HEK293 (cell line): ENCODE measurements around the gene FAM117B.

Experiments used
- CTCF ChIA-PET: fragments of 350-600 bp; formaldehyde crosslinking; extraction: SDS; loops from one replicate; lab custom pipeline; 2021; ENCODE audit warnings: antibody characterized with exemption; lab: Yijun Ruan, JAX
- POLR2A ChIA-PET: fragments of 300-600 bp; formaldehyde crosslinking; extraction: SDS; loops from one replicate; lab custom pipeline; 2020; ENCODE audit warnings: antibody characterized with exemption, inconsistent platforms; lab: Yijun Ruan, JAX
- H3K27ac ChIP-seq: fragments of 200-500 bp; sonication (Bioruptor generic); 2 replicates; pipeline ENCODE4 v1.5.1; 2014; ENCODE audit warnings: low read depth, low read length, control low read depth, inconsistent platforms; ENCODE audit errors: extremely low read depth
- H3K36me3 ChIP-seq, 2 experiments: fragments of 200-500 bp in 1 of 2; sonication (Bioruptor generic) in 1 of 2; 1 replicate in 1 of 2; 2 replicates in 1 of 2; pipeline ENCODE4 v1.5.1; 2014 to 2017; ENCODE audit warnings: inconsistent platforms in 2 of 2, low read length in 2 of 2; ENCODE audit not compliant: control insufficient read depth in 2 of 2, insufficient read depth in 1 of 2
- H3K4me1 ChIP-seq: fragments of 200-500 bp; sonication (Bioruptor generic); 2 replicates; pipeline ENCODE4 v1.5.1; 2014; ENCODE audit warnings: mild to moderate bottlenecking, low read length, inconsistent platforms; ENCODE audit not compliant: control insufficient read depth, insufficient read depth
- H3K4me3 ChIP-seq: 2 replicates; pipeline ENCODE4 v1.5.1; 2011; ENCODE audit warnings: low read depth, mild to moderate bottlenecking, control low read depth, low read length, moderate library complexity
- H3K9me3 ChIP-seq: fragments of 200-500 bp; sonication (Bioruptor generic); 2 replicates; pipeline ENCODE4 v1.5.1; 2014; ENCODE audit warnings: low read depth, low read length, inconsistent platforms; ENCODE audit not compliant: control insufficient read depth, insufficient read depth
- HOXD13 ChIP-seq: sonication (generic); formaldehyde crosslinking; IDR thresholded peaks from 2 replicates; pipeline ENCODE4 v1.8.0; 2022; ENCODE audit warnings: missing genetic modification reagents, borderline replicate concordance
- MEIS1 ChIP-seq: sonication (generic); formaldehyde crosslinking; IDR thresholded peaks from 2 replicates; pipeline ENCODE4 v1.8.1; 2022; ENCODE audit warnings: missing genetic modification reagents, mild to moderate bottlenecking, borderline replicate concordance
- SCRT2 ChIP-seq: fragments of 450-650 bp; formaldehyde crosslinking; IDR thresholded peaks from 2 replicates; pipeline ENCODE4 v1.5.1; 2016; ENCODE audit warnings: missing biosample characterization, missing genetic modification characterization
- SP2 ChIP-seq: fragments of 450-650 bp; formaldehyde crosslinking; IDR thresholded peaks from 2 replicates; pipeline ENCODE4 v1.5.1; 2016; ENCODE audit warnings: missing biosample characterization, missing genetic modification characterization
- SP7 ChIP-seq: fragments of 450-650 bp; formaldehyde crosslinking; IDR thresholded peaks from 2 replicates; pipeline ENCODE4 v1.5.1; 2016; ENCODE audit warnings: missing biosample characterization, missing genetic modification characterization
- ZBTB17 ChIP-seq: fragments of 450-650 bp; formaldehyde crosslinking; IDR thresholded peaks from 2 replicates; pipeline ENCODE4 v1.5.1; 2016; ENCODE audit warnings: missing biosample characterization, missing genetic modification characterization
- ZBTB48 ChIP-seq: fragments of 450-650 bp; formaldehyde crosslinking; IDR thresholded peaks from 2 replicates; pipeline ENCODE4 v1.5.1; 2016; ENCODE audit warnings: missing biosample characterization, missing genetic modification characterization
- ZNF169 ChIP-seq: fragments of 450-650 bp; formaldehyde crosslinking; IDR thresholded peaks from 2 replicates; pipeline ENCODE4 v1.5.1; 2016; ENCODE audit warnings: missing biosample characterization, missing genetic modification characterization
- ZNF184 ChIP-seq: fragments of 450-650 bp; IDR thresholded peaks from 2 replicates; pipeline ENCODE4 v1.5.1; 2018; ENCODE audit warnings: missing biosample characterization, mild to moderate bottlenecking, missing genetic modification characterization
- ZNF214 ChIP-seq: fragments of 450-650 bp; formaldehyde crosslinking; IDR thresholded peaks from 2 replicates; pipeline ENCODE4 v1.5.1; 2017; ENCODE audit warnings: missing biosample characterization, mild to moderate bottlenecking, missing genetic modification characterization, borderline replicate concordance
- ZNF274 ChIP-seq, 2 experiments: fragments of 200-500 bp in 1 of 2; fragments of 450-650 bp in 1 of 2; sonication (Bioruptor generic) in 1 of 2; formaldehyde crosslinking in 1 of 2; IDR thresholded peaks; 2 replicates each; pipeline versions ENCODE4 v1.5.1 to v1.6.1; 2014 to 2016; ENCODE audit warnings: borderline replicate concordance in 1 of 2, inconsistent platforms in 1 of 2, low read length in 1 of 2, missing biosample characterization in 1 of 2, missing genetic modification characterization in 1 of 2
- ZNF302 ChIP-seq: fragments of 450-650 bp; formaldehyde crosslinking; IDR thresholded peaks from 2 replicates; pipeline ENCODE4 v1.5.1; 2016; ENCODE audit warnings: missing biosample characterization, missing genetic modification characterization, low read depth
- ZNF311 ChIP-seq: fragments of 450-650 bp; formaldehyde crosslinking; IDR thresholded peaks from 2 replicates; pipeline ENCODE4 v1.5.1; 2017; ENCODE audit warnings: missing biosample characterization, missing genetic modification characterization, borderline replicate concordance
- ZNF521 ChIP-seq: fragments of 450-650 bp; formaldehyde crosslinking; IDR thresholded peaks from 2 replicates; pipeline ENCODE4 v1.5.1; 2017; ENCODE audit warnings: missing biosample characterization, mild to moderate bottlenecking, missing genetic modification characterization
- ZNF621 ChIP-seq: fragments of 450-650 bp; formaldehyde crosslinking; IDR thresholded peaks from 2 replicates; pipeline ENCODE4 v1.5.1; 2017; ENCODE audit warnings: missing biosample characterization, missing genetic modification characterization
- ZNF623 ChIP-seq: fragments of 450-650 bp; formaldehyde crosslinking; IDR thresholded peaks from 2 replicates; pipeline ENCODE4 v1.5.1; 2016; ENCODE audit warnings: missing biosample characterization, missing genetic modification characterization
- ZNF626 ChIP-seq: fragments of 450-650 bp; sonication (Bioruptor Pico); formaldehyde crosslinking; IDR thresholded peaks from 2 replicates; pipeline ENCODE4 v1.5.1; 2018; ENCODE audit warnings: missing biosample characterization, missing genetic modification characterization, inconsistent platforms
- ZNF658 ChIP-seq: fragments of 450-650 bp; formaldehyde crosslinking; IDR thresholded peaks from 2 replicates; pipeline ENCODE4; 2016; ENCODE audit warnings: missing biosample characterization, missing genetic modification characterization
- ZNF660 ChIP-seq: fragments of 450-650 bp; IDR thresholded peaks from 2 replicates; pipeline ENCODE4 v1.5.1; 2018; ENCODE audit warnings: missing biosample characterization, mild to moderate bottlenecking, missing genetic modification characterization
- ZNF830 ChIP-seq: fragments of 450-650 bp; IDR thresholded peaks from 2 replicates; pipeline ENCODE4 v1.5.0; 2018; ENCODE audit warnings: missing biosample characterization, missing genetic modification characterization, low read depth, mild to moderate bottlenecking, moderate library complexity
- ZSCAN4 ChIP-seq: fragments of 450-650 bp; formaldehyde crosslinking; IDR thresholded peaks from 2 replicates; pipeline ENCODE4 v1.5.1; 2017; ENCODE audit warnings: missing biosample characterization, missing genetic modification characterization
- TF ChIP-seq, protein P1 (sequence below): fragments of 450-650 bp; formaldehyde crosslinking; IDR thresholded peaks from 2 replicates; pipeline ENCODE4 v1.5.1; 2016; ENCODE audit warnings: missing biosample characterization, missing genetic modification characterization
- TF ChIP-seq, protein P2 (sequence below): fragments of 450-650 bp; formaldehyde crosslinking; IDR thresholded peaks from 2 replicates; pipeline ENCODE4 v1.5.1; 2017; ENCODE audit warnings: missing biosample characterization, missing genetic modification characterization

FAM117B gene

GRCh38 chr2:202682274-202682673 lies 47.5 kb downstream of the FAM117B start:
- Histone ChIP-seq H3K36me3 (no peaks in the 10 kb centered on the region), H3K9me3 (no peaks in the 10 kb centered on the region), H3K4me1 (0 out of 2 replicates have a peak, but pooled peaks cover 3% of the 10 kb centered on the region), H3K27ac (no peak overlapping the region), H3K4me3 (no peak overlapping the region)
- CTCF ChIA-PET = no interaction called here
- POLR2A ChIA-PET = no interaction called here
- TF ChIP-seq, protein P1, sequence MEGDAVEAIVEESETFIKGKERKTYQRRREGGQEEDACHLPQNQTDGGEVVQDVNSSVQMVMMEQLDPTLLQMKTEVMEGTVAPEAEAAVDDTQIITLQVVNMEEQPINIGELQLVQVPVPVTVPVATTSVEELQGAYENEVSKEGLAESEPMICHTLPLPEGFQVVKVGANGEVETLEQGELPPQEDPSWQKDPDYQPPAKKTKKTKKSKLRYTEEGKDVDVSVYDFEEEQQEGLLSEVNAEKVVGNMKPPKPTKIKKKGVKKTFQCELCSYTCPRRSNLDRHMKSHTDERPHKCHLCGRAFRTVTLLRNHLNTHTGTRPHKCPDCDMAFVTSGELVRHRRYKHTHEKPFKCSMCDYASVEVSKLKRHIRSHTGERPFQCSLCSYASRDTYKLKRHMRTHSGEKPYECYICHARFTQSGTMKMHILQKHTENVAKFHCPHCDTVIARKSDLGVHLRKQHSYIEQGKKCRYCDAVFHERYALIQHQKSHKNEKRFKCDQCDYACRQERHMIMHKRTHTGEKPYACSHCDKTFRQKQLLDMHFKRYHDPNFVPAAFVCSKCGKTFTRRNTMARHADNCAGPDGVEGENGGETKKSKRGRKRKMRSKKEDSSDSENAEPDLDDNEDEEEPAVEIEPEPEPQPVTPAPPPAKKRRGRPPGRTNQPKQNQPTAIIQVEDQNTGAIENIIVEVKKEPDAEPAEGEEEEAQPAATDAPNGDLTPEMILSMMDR (tag by site-specific recombination) = no peak
- TF ChIP-seq ZNF274 (IDR thresholded peaks at IDR 0.05; ENCODE audit: low read length) (no peak), ZNF274 (tag by site-specific recombination; IDR thresholded peaks at IDR 0.05; ENCODE audit: borderline replicate concordance) (no peak), SCRT2 (tag by site-specific recombination) (no peak), ZNF184 (tag by site-specific recombination) (no peak), HOXD13 (CRISPR knock-in tag) (no peak), ZNF830 (no peak)

DNA sequence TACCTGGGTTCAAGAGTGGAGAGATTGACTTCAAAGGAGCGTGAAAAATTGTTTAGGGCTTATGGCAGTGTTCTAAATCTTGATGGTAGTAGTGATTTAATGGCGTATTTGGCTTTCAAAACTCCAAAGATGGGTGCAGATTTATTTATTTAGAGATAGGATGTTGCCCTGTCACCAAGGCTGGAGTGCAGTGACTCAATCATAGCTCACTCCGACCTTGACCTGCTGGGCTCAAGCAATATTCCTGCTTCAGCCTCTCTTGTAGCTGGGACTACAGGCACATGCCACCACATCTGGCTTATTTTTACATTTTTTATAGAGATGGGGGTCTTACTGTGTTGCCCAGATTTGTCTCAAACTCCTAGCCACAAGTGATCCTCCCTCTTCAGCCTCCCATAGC lies 52.5 kb downstream of the FAM117B start:
- Histone ChIP-seq H3K27ac (no peak overlapping the region), H3K36me3 (no peaks in the 10 kb centered on the region), H3K9me3 (no peaks in the 10 kb centered on the region), H3K4me1 (0 out of 2 replicates have a peak, but pooled peaks cover 7% of the 10 kb centered on the region), H3K4me3 (no peak overlapping the region)
- ChIA-PET CTCF (no interaction called here), POLR2A (no interaction called here)
- TF ChIP-seq ZBTB48 (tag by site-specific recombination) (no peak), ZNF660 (tag by site-specific recombination) (no peak), ZNF169 (tag by site-specific recombination) (no peak), ZNF626 (tag by site-specific recombination) (no peak), ZNF214 (tag by site-specific recombination) (no peak), SP2 (tag by site-specific recombination) (no peak), ZNF658 (tag by site-specific recombination) (no peak), ZNF521 (tag by site-specific recombination) (no peak), ZNF311 (tag by site-specific recombination) (no peak), ZNF302 (tag by site-specific recombination) (no peak), ZNF623 (tag by site-specific recombination) (no peak), SP7 (no peak), ZSCAN4 (no peak), MEIS1 (no peak), ZBTB17 (tag by site-specific recombination) (no peak), ZNF621 (no peak)
- TF ChIP-seq, protein P2, sequence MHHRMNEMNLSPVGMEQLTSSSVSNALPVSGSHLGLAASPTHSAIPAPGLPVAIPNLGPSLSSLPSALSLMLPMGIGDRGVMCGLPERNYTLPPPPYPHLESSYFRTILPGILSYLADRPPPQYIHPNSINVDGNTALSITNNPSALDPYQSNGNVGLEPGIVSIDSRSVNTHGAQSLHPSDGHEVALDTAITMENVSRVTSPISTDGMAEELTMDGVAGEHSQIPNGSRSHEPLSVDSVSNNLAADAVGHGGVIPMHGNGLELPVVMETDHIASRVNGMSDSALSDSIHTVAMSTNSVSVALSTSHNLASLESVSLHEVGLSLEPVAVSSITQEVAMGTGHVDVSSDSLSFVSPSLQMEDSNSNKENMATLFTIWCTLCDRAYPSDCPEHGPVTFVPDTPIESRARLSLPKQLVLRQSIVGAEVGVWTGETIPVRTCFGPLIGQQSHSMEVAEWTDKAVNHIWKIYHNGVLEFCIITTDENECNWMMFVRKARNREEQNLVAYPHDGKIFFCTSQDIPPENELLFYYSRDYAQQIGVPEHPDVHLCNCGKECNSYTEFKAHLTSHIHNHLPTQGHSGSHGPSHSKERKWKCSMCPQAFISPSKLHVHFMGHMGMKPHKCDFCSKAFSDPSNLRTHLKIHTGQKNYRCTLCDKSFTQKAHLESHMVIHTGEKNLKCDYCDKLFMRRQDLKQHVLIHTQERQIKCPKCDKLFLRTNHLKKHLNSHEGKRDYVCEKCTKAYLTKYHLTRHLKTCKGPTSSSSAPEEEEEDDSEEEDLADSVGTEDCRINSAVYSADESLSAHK (tag by site-specific recombination) = no peak
